Transverse colon (tissue), 3 donors: ENCODE data around the gene MYBPH.

Experiments
- CTCF ChIP-seq, 5 experiments: fragments of 200-600 bp in 3 of 5; fragments of 450-650 bp in 2 of 5; sonication (generic) in 3 of 5; IDR thresholded peaks; 1 replicate in 2 of 5; 2 replicates in 3 of 5; pipeline ENCODE4 v1.5.1; 2016 to 2017; ENCODE audit warnings: antibody characterized with exemption in 5 of 5, inconsistent platforms in 3 of 5, mild to moderate bottlenecking in 2 of 5, moderate library complexity in 1 of 5
- POLR2A ChIP-seq: fragments of 450-650 bp; IDR thresholded peaks from one replicate; pipeline ENCODE4 v1.6.1; 2016; ENCODE audit warnings: antibody characterized with exemption, mild to moderate bottlenecking, moderate library complexity

- TF ChIP-seq POLR2A = no peak
- no peak for TF ChIP-seq CTCF (IDR thresholded peaks at IDR 0.05)
These were observed 37.6 kb downstream of the MYBPH start for GRCh38 chr1:203138066-203138465.
